ENCODE data around the gene NADSYN1.

GRCh38 chr11:71482216-71482615 is 29.2 kb downstream of the NADSYN1 start:
- no peak for TF ChIP-seq CTCF (IDR thresholded peaks at IDR 0.05)
- no peak for TF ChIP-seq POLR2A (IDR thresholded peaks at IDR 0.05)

All from body of pancreas (tissue), 4 donors.